ENCODE data around the gene THSD4. TPM values are rescaled to one million over a fixed set of nuclear protein-coding genes. Genes with fewer than 3 reads are reported as not detected.
A peak's percentile ranks its signal among the peaks of the same experiment; 100 is the strongest.

The THSD4 gene
- total and polyA plus RNA-seq, 2 of the 8 experiments (the other 6 are each of a cell fraction or from before 2014, with no cell fraction given): 2.5 to 6.2 TPM

DNA sequence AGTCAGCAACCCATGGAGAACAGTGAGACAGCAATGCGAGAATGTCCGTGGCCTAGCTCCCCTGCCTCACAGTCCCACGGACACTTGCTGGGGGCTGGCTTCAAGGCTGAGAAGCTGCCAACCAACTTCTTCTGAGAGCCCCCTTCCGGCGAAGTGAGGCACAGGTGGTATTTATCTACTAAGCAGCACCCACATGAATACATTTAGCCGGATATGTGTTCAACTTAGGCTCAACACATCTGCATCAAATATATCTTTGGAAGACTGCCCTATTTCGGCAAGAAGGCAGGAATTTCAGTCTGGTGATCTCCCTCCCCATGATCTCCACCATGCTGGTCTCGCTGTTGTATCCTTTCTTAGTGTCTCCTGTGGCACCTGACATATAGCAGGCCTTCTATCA is 354.1 kb downstream of the THSD4 start:
- H3K9me3 ChIP-seq (ENCODE audit: insufficient read depth in 2 of 2, low read depth in 1 of 2, low read length in 1 of 2): no peaks in the 10 kb centered on the region
- H3K9ac ChIP-seq (replicated peaks in 1 of 4; ENCODE audit: extremely low read depth in 1 of 4, low read depth in 3 of 4, low read length in 3 of 4): no peak overlapping the region
- no peaks in the 10 kb centered on the region for H3K23me2 ChIP-seq (ENCODE audit: low read depth, low read length)
- no peaks in the 10 kb centered on the region for H4K20me1 ChIP-seq (replicated peaks in 1 of 2; ENCODE audit: control insufficient read depth in 1 of 2, insufficient read depth in 2 of 2, low read length in 2 of 2)
- no peak overlapping the region for H2BK15ac ChIP-seq (ENCODE audit: low read length)
- ChIA-PET CTCF (ENCODE audit: partially characterized antibody) (interaction anchor here (0.7 to 3.7 kb wide), 7 partner anchors 8 to 173 kb away, joined by 3 to 21 read pairs (median 4); no protein-coding TSS in a partner anchor), POLR2A (ENCODE audit: partially characterized antibody) (no interaction called here)
- no peaks in the 10 kb centered on the region for H3K79me1 ChIP-seq (ENCODE audit: low read depth, low read length)
- FAIRE-seq (no peak), DNase-seq (ENCODE audit: low read depth in 1 of 2, low spot score in 2 of 2) (no peak)
- H3K18ac ChIP-seq (ENCODE audit: extremely low read depth, low read length): no peak overlapping the region
- no peak overlapping the region for H2AK5ac ChIP-seq (ENCODE audit: low read depth, low read length)
- H2AFZ ChIP-seq (ENCODE audit: low read length): no peak overlapping the region
- H3K4ac ChIP-seq (replicated peaks; ENCODE audit: insufficient read length, low read depth, low read length): no peak overlapping the region
- H3K36me3 ChIP-seq (ENCODE audit: control insufficient read depth in 2 of 4, insufficient read depth in 4 of 4, low read length in 3 of 4): no peaks in the 10 kb centered on the region
- no peak overlapping the region for H3K56ac ChIP-seq (replicated peaks; ENCODE audit: insufficient read length, low read depth, low read length)
- no peak overlapping the region for H3K14ac ChIP-seq (ENCODE audit: insufficient read length)
- no peak overlapping the region for H4K5ac ChIP-seq (ENCODE audit: insufficient read length, low read depth, low read length)
- H3K27ac ChIP-seq (ENCODE audit: low read depth, low read length): no peak overlapping the region
- no peaks in the 10 kb centered on the region for H3K79me2 ChIP-seq (ENCODE audit: control insufficient read depth in 1 of 2, insufficient read depth in 2 of 2, low read length in 2 of 2)
- peaks cover 2 to 5% (median 2%) of the 10 kb centered on the region in 4 experiments; a peak in 5 of 7 replicates for H3K4me1 ChIP-seq (replicated peaks in 1 of 4; ENCODE audit: control insufficient read depth in 3 of 4, insufficient read depth in 4 of 4, low read length in 3 of 4)
- no peak overlapping the region for H2BK12ac ChIP-seq (ENCODE audit: low read depth, low read length)
- no peaks in the 10 kb centered on the region for H3K27me3 ChIP-seq (replicated peaks in 1 of 4; ENCODE audit: control insufficient read depth in 3 of 4, extremely low read depth in 1 of 4, insufficient read depth in 3 of 4, low read length in 3 of 4)
- no peak overlapping the region for H2BK5ac ChIP-seq (ENCODE audit: low read depth, low read length)
- H4K8ac ChIP-seq (ENCODE audit: extremely low read depth, insufficient read depth, low read length): no peak overlapping the region
- no peak overlapping the region for H3K4me3 ChIP-seq (ENCODE audit: extremely low read depth in 1 of 4, insufficient read depth in 2 of 4, low read depth in 3 of 4, low read length in 4 of 4)
- H4K91ac ChIP-seq (replicated peaks; ENCODE audit: insufficient read length, low read length): no peak overlapping the region
- H3K4me2 ChIP-seq (ENCODE audit: insufficient read depth in 1 of 2, low read depth in 2 of 2, low read length in 2 of 2): no peak overlapping the region
- no peak overlapping the region for H3K23ac ChIP-seq (ENCODE audit: insufficient read length)
- WGBS, 2 experiments (ENCODE audit: extremely low coverage in 1 of 2, insufficient coverage in 1 of 2, insufficient read length in 1 of 2, insufficient replicate concordance in 2 of 2, low coverage in 1 of 2, low lambda C conversion rate in 2 of 2, missing lambda C conversion rate in 1 of 2): 84% methylated on average over 8 of the region's 8 CpGs; no CpG with 5 or more reads in 1 of the 2 experiments
- H2BK20ac ChIP-seq (ENCODE audit: low read length): no peak overlapping the region
- H2BK120ac ChIP-seq (replicated peaks; ENCODE audit: low read depth, low read length): no peak overlapping the region
- TF ChIP-seq ASH2L (IDR thresholded peaks at IDR 0.05; ENCODE audit: low read length) (no peak), SP1 (IDR thresholded peaks at IDR 0.05; ENCODE audit: low read depth, low read length) (no peak), SUZ12 (IDR thresholded peaks at IDR 0.05; ENCODE audit: low read length) (no peak), TAF7 (optimal IDR thresholded peaks at IDR 0.05; ENCODE audit: borderline replicate concordance, low read depth, low read length) (no peak), TAF1 (IDR thresholded peaks at IDR 0.05; ENCODE audit: low read depth, low read length) (no peak), RAD21 (IDR thresholded peaks at IDR 0.05 in 1 of 2, conservative IDR thresholded peaks at IDR 0.05 in 1 of 2; ENCODE audit: low read depth in 2 of 2, low read length in 2 of 2) (peak in 1 of 2 experiments; percentile 20; a peak in 1 of 4 replicates)
- TF ChIP-seq, protein P1, sequence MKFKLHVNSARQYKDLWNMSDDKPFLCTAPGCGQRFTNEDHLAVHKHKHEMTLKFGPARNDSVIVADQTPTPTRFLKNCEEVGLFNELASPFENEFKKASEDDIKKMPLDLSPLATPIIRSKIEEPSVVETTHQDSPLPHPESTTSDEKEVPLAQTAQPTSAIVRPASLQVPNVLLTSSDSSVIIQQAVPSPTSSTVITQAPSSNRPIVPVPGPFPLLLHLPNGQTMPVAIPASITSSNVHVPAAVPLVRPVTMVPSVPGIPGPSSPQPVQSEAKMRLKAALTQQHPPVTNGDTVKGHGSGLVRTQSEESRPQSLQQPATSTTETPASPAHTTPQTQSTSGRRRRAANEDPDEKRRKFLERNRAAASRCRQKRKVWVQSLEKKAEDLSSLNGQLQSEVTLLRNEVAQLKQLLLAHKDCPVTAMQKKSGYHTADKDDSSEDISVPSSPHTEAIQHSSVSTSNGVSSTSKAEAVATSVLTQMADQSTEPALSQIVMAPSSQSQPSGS (IDR thresholded peaks at IDR 0.05; ENCODE audit: low read length): no peak

Measured in H1 (cell line).